Coronary artery (tissue), 2 donors: ENCODE measurements around the gene UNK.

Experiments
- DNase-seq: peaks from one replicate; pipeline ENCODE4 v3.0.0-alpha.2; 2017; ENCODE audit warnings: low spot score
- H3K27ac ChIP-seq, 2 donors: fragments of 200-600 bp; sonication (generic); one replicate each; pipeline ENCODE4 v1.5.1; 2016 to 2019
- H3K4me3 ChIP-seq: fragments of 200-600 bp; sonication (generic); 2 replicates; pipeline ENCODE4 v1.5.1; 2016; ENCODE audit warnings: mild to moderate bottlenecking, moderate library complexity
- CTCF ChIP-seq: fragments of 200-600 bp; sonication (generic); IDR thresholded peaks from one replicate; pipeline ENCODE4 v1.5.1; 2019; ENCODE audit warnings: antibody characterized with exemption

The UNK gene

DNA sequence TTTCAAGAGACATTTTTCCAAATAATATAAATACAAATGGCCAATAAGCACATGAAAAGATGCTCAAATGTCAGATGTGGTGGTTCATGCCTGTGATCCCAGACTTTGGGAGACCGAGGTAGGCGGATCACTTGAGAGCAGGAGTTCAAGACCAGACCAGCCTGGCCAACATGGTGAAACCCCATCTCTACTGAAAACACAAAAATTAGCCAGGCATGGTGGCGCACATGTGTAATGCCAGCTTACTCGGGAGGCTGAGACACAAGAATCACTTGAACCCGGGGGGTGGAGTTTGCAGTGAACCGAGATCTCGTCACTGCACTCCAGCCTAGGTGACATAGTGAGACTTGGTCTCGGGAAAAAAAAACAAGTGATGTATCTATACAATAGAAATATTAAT lies 16.7 kb upstream of the UNK start:
- no peak for TF ChIP-seq CTCF
- Histone ChIP-seq H3K27ac (no peak overlapping the region), H3K4me3 (no peak overlapping the region)
- DNase-seq, result no peak

DNA sequence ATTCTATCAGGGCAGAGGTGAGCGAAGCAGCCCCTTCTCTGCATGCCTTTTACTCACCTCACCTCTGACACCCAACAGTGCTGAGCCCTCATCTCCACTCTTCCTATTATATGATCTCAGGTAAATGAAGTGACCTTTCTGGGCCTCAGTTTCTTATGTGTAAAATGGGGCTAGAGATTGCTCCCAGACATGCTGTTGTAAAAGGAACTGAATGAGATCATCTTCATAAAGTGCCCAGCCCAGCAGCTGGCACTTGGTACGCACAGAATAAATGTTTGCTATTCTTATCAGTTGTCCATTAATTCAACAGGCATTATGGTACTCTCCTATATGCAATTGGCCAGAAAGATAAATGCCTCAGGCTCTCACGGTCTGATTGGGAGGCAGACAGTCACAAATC lies 15.1 kb upstream of the UNK start:
- TF ChIP-seq CTCF, result no peak
- Histone ChIP-seq H3K27ac (no peak overlapping the region), H3K4me3 (no peak overlapping the region)
- peak; percentile 56 for DNase-seq

- no peak overlapping the region for H3K27ac ChIP-seq
- DNase-seq, result peak; percentile 72
- TF ChIP-seq CTCF, result no peak
- H3K4me3 ChIP-seq, result no peak overlapping the region
Measured at GRCh38 chr17:75771334-75772281, 13.0 kb upstream of the UNK start.

GRCh38 chr17:75773121-75773807 lies 11.3 kb upstream of the UNK start:
- DNase-seq, result peak; percentile 78
- no peak for TF ChIP-seq CTCF
- H3K4me3 ChIP-seq, result no peak overlapping the region
- H3K27ac ChIP-seq, result no peak overlapping the region

DNA sequence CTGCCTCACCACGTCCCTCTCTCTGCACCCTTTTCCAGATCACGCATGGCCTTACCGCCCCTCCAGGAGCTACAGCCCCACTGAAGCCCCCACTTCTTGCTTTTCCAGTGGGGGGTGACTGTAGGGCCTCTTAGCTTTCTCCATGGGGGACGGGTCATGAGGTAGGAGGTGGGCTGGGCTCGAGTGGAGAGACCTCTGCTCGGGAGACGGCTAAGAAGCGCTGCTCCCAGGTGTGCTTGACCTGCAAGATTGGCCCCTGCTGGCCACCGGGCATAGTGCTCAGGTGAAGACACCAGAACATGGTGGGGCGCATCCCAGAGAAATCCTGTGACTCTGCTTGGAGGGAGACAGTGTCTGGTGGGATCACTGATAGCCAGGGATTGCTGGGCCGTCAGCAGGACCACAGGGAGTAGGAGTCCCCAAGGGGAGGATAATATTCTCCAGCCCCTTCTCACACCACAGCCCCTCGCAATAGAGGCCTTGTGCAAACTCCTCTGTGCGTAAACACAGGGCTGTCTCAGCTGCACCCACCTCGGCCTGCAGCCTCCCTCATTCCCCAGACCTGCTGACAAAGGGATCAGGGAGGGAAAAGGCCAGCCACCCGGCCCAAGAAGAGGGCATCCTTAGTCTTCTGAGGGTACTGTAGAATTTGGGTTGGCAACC lies 10.7 kb upstream of the UNK start:
- TF ChIP-seq CTCF, result no peak
- peak; percentile 74 for DNase-seq
- H3K4me3 ChIP-seq, result no peak overlapping the region
- H3K27ac ChIP-seq, result peak overlapping the region in 1 of 2 donors; percentile 52

GRCh38 chr17:75774471-75774990 lies 10.1 kb upstream of the UNK start:
- Histone ChIP-seq H3K27ac (peak overlapping the region in 1 of 2 donors; percentile 52), H3K4me3 (no peak overlapping the region)
- TF ChIP-seq CTCF, result no peak
- no peak for DNase-seq
